Left kidney (tissue), 8 donors: ENCODE data around the gene SLC45A2. TPM values are rescaled to one million over a fixed set of nuclear protein-coding genes. Genes with fewer than 3 reads are reported as not detected.
"Not testable (repeated sequence)": the region's sequence is repeated elsewhere in the genome, so short reads cannot be mapped to it uniquely, and the experiment has no call there.

ENCODE experiments used
- DNase-seq: peaks from one replicate; pipeline ENCODE4 v3.0.0-alpha.2; 2013
- long read RNA-seq, 8 donors: transcript quantifications; one replicate each; lab custom pipeline, GENCODE V29; 2026
- polyA plus RNA-seq: library from polyadenylated mRNA; unstranded; fragments of 120-200 nt; gene quantifications from one replicate; pipeline ENCODE4 v1.2.1, GENCODE V29; 2013; ENCODE audit not compliant: insufficient read length

The SLC45A2 gene
- 1.0 TPM for polyA plus RNA-seq
- long read RNA-seq, donor 1, result 0 reads
- long read RNA-seq, donor 2, result 0 reads
- long read RNA-seq, donor 3, result 0 reads
- long read RNA-seq, donor 4, result 0 reads
- long read RNA-seq, donor 5, result 0 reads
- long read RNA-seq, donor 6, result 0 reads
- long read RNA-seq, donor 7, result 0 reads
- long read RNA-seq, donor 8, result 0 reads

- DNase-seq, result no peak
These were observed at the start of gene SLC45A2 for GRCh38 chr5:33984671-33985124. Gene SLC45A2 (minus strand): TSS chr5:33984693. CDS start chr5:33984583, 110 bp downstream.

GRCh38 chr5:34031966-34032365 lies 47.5 kb upstream of the SLC45A2 start:
- no peak for DNase-seq

- no peak for DNase-seq
These were observed 46.6 kb upstream of the SLC45A2 start for GRCh38 chr5:34031117-34031516.

GRCh38 chr5:34030585-34030984 lies 46.1 kb upstream of the SLC45A2 start:
- not testable (repeated sequence) for DNase-seq

- no peak for DNase-seq
These were observed 45.6 kb upstream of the SLC45A2 start for GRCh38 chr5:34030048-34030447.

- no peak for DNase-seq
These were observed 43.9 kb upstream of the SLC45A2 start for GRCh38 chr5:34028349-34028748.

GRCh38 chr5:34026089-34026761 lies 41.7 kb upstream of the SLC45A2 start:
- DNase-seq, result no peak

- DNase-seq, result no peak
These were observed 37.7 kb upstream of the SLC45A2 start for GRCh38 chr5:34022121-34022705.

- no peak for DNase-seq
These were observed 36.8 kb upstream of the SLC45A2 start for GRCh38 chr5:34021334-34021733.

GRCh38 chr5:34020726-34021125 lies 36.2 kb upstream of the SLC45A2 start:
- DNase-seq, result no peak

GRCh38 chr5:34017254-34017653 lies 32.8 kb upstream of the SLC45A2 start:
- DNase-seq, result no peak

- no peak for DNase-seq
These were observed 32.3 kb upstream of the SLC45A2 start for GRCh38 chr5:34016750-34017149.

- no peak for DNase-seq
These were observed 31.7 kb upstream of the SLC45A2 start for GRCh38 chr5:34016222-34016621.

- DNase-seq, result no peak
These were observed 30.8 kb upstream of the SLC45A2 start for GRCh38 chr5:34015120-34015822.

- DNase-seq, result no peak
These were observed 30.1 kb upstream of the SLC45A2 start for GRCh38 chr5:34014626-34015025.

GRCh38 chr5:34013547-34013946 lies 29.1 kb upstream of the SLC45A2 start:
- DNase-seq, result no peak

- DNase-seq, result no peak
These were observed 28.3 kb upstream of the SLC45A2 start for GRCh38 chr5:34012791-34013190.

- DNase-seq, result no peak
These were observed 27.0 kb upstream of the SLC45A2 start for GRCh38 chr5:34011536-34011935.

GRCh38 chr5:34010146-34010545 lies 25.7 kb upstream of the SLC45A2 start:
- DNase-seq, result not testable (repeated sequence)

GRCh38 chr5:34009610-34010009 lies 25.1 kb upstream of the SLC45A2 start:
- DNase-seq, result no peak

- no peak for DNase-seq
These were observed 24.3 kb upstream of the SLC45A2 start for GRCh38 chr5:34008802-34009201.

GRCh38 chr5:34007621-34008600 lies 23.4 kb upstream of the SLC45A2 start, which contains the start of gene AMACR:
Gene AMACR (minus strand): TSS chr5:34008050. CDS start chr5:34008019, 31 bp downstream.
- DNase-seq, result peak; percentile 92
